ENCODE measurements around the gene TMEM143.
"Not testable (repeated sequence)": the region's sequence is repeated elsewhere in the genome, so short reads cannot be mapped to it uniquely, and the experiment has no call there.

TMEM143 gene

GRCh38 chr19:48390188-48391099, 26.7 kb upstream of the TMEM143 start:
- peak; percentile 34 to 37 for DNase-seq

- no peak for DNase-seq
Measured at GRCh38 chr19:48386981-48387380, 23.2 kb upstream of the TMEM143 start.

GRCh38 chr19:48385461-48386087, 21.8 kb upstream of the TMEM143 start:
- no peak for DNase-seq

- no peak for DNase-seq
Measured at GRCh38 chr19:48382286-48382685, 18.5 kb upstream of the TMEM143 start.

- no peak for DNase-seq
Measured at GRCh38 chr19:48381178-48381950, 17.6 kb upstream of the TMEM143 start.

- no peak for DNase-seq
Measured at GRCh38 chr19:48379058-48379457, 15.3 kb upstream of the TMEM143 start.

- no peak for DNase-seq
Measured at GRCh38 chr19:48378194-48378570, 14.4 kb upstream of the TMEM143 start.

GRCh38 chr19:48373567-48373966, 9.8 kb upstream of the TMEM143 start:
- DNase-seq = no peak

GRCh38 chr19:48372904-48373303, 9.2 kb upstream of the TMEM143 start:
- DNase-seq = no peak

GRCh38 chr19:48371771-48372170, 8.0 kb upstream of the TMEM143 start:
- DNase-seq = not testable (repeated sequence)

- DNase-seq = no peak
Measured at GRCh38 chr19:48371367-48371766, 7.6 kb upstream of the TMEM143 start.

- DNase-seq = no peak
Measured at GRCh38 chr19:48370955-48371354, 7.2 kb upstream of the TMEM143 start.

- no peak for DNase-seq
Measured at GRCh38 chr19:48368936-48369335, 5.2 kb upstream of the TMEM143 start.

- no peak for DNase-seq
Measured at GRCh38 chr19:48367855-48368254, 4.1 kb upstream of the TMEM143 start.

- DNase-seq = no peak
Measured at GRCh38 chr19:48365602-48366001, 1.9 kb upstream of the TMEM143 start.

GRCh38 chr19:48364598-48365348, 1.0 kb upstream of the TMEM143 start:
- DNase-seq = no peak

- DNase-seq = no peak
Measured at GRCh38 chr19:48363500-48363809, 285 bp downstream of the TMEM143 start.

- DNase-seq = peak; percentile 87 to 91
Measured at GRCh38 chr19:48362716-48363499, 832 bp downstream of the TMEM143 start.

GRCh38 chr19:48361912-48362311, 1.8 kb downstream of the TMEM143 start:
- DNase-seq = no peak

- DNase-seq = no peak
Measured at GRCh38 chr19:48359123-48359522, 4.6 kb downstream of the TMEM143 start.

GRCh38 chr19:48355365-48355954, 8.3 kb downstream of the TMEM143 start:
- no peak for DNase-seq

All from AML-193 (cell line).